H1 (cell line): ENCODE results near the gene SPI1. TPM values are rescaled to one million over a fixed set of nuclear protein-coding genes. Genes with fewer than 3 reads are reported as not detected.

Experiments used
- CTCF ChIA-PET: fragments of 300-600 bp; sonication (Branson Sonifier 250); formaldehyde crosslinking; loops from one replicate; lab custom pipeline; 2021; ENCODE audit not compliant: partially characterized antibody; lab: Charles Lee
- POLR2A ChIA-PET: fragments of 300-600 bp; sonication (Branson Sonifier 250); formaldehyde crosslinking; loops from one replicate; lab custom pipeline; 2021; ENCODE audit warnings: inconsistent platforms; ENCODE audit not compliant: partially characterized antibody; lab: Charles Lee
- DNase-seq, 2 experiments: peaks; one replicate each; pipeline versions ENCODE4 v3.0.0 to v3.0.0-alpha.2; 2010 to 2022; ENCODE audit warnings: low spot score in 2 of 2, low read depth in 1 of 2, mixed read lengths in 1 of 2
- FAIRE-seq: peaks from 2 replicates; lab custom pipeline; 2011; peaks lifted over from hg19 to GRCh38; lab: Jason Lieb, UNC
- H2AFZ ChIP-seq: 2 replicates; pipeline ENCODE4 v1.8.1; 2012; ENCODE audit warnings: low read length, inconsistent platforms
- H2AK5ac ChIP-seq: 2 replicates; pipeline ENCODE4 v1.6.1; 2013; ENCODE audit warnings: low read depth, low read length
- H2BK120ac ChIP-seq: replicated peaks from 2 replicates; pipeline ENCODE3; 2013; ENCODE audit warnings: low read depth, low read length, inconsistent platforms
- H2BK12ac ChIP-seq: 2 replicates; pipeline ENCODE4 v1.6.1; 2013; ENCODE audit warnings: low read depth, low read length
- H2BK15ac ChIP-seq: 2 replicates; pipeline ENCODE4 v1.6.1; 2013; ENCODE audit warnings: low read length
- H2BK20ac ChIP-seq: 2 replicates; pipeline ENCODE4 v1.6.1; 2013; ENCODE audit warnings: low read length
- H2BK5ac ChIP-seq: 2 replicates; pipeline ENCODE4 v1.6.1; 2013; ENCODE audit warnings: low read depth, low read length
- H3K14ac ChIP-seq: 2 replicates; pipeline ENCODE4 v1.6.1; 2013; ENCODE audit warnings: inconsistent platforms; ENCODE audit not compliant: insufficient read length
- H3K18ac ChIP-seq: 2 replicates; pipeline ENCODE4 v1.6.1; 2013; ENCODE audit warnings: low read length; ENCODE audit errors: extremely low read depth
- H3K23ac ChIP-seq: 2 replicates; pipeline ENCODE4 v1.6.1; 2013; ENCODE audit warnings: inconsistent platforms; ENCODE audit not compliant: insufficient read length
- H3K23me2 ChIP-seq: 2 replicates; pipeline ENCODE4 v1.6.1; 2013; ENCODE audit warnings: low read depth, low read length
- H3K27ac ChIP-seq: 2 replicates; pipeline ENCODE4 v1.6.1; 2011; ENCODE audit warnings: low read depth, low read length, inconsistent platforms
- H3K27me3 ChIP-seq, 4 experiments: replicated peaks in 1 of 4; 1 replicate in 1 of 4; 2 replicates in 3 of 4; pipeline versions ENCODE4 v1.6.1 to v1.8.1; 2011 to 2013; ENCODE audit warnings: low read length in 3 of 4, mild to moderate bottlenecking in 3 of 4, inconsistent platforms in 2 of 4, mixed read lengths in 2 of 4, moderate library complexity in 1 of 4; ENCODE audit not compliant: control insufficient read depth in 3 of 4, insufficient read depth in 3 of 4; ENCODE audit errors: extremely low read depth in 1 of 4
- H3K36me3 ChIP-seq, 4 experiments: 2 replicates each; pipeline versions ENCODE4 v1.6.1 to v1.8.1; 2011 to 2013; ENCODE audit warnings: mild to moderate bottlenecking in 4 of 4, low read length in 3 of 4, moderate library complexity in 2 of 4, control low read depth in 1 of 4, inconsistent platforms in 1 of 4; ENCODE audit not compliant: insufficient read depth in 4 of 4, control insufficient read depth in 2 of 4
- H3K4ac ChIP-seq: replicated peaks from 2 replicates; pipeline ENCODE3; 2013; ENCODE audit warnings: low read length, low read depth, mixed read lengths, inconsistent platforms; ENCODE audit not compliant: insufficient read length
- H3K4me1 ChIP-seq, 4 experiments: replicated peaks in 1 of 4; 1 replicate in 1 of 4; 2 replicates in 3 of 4; pipeline versions ENCODE4 v1.6.1 to v1.8.1; 2011 to 2013; ENCODE audit warnings: low read length in 3 of 4, inconsistent platforms in 2 of 4, mixed read lengths in 1 of 4; ENCODE audit not compliant: insufficient read depth in 4 of 4, control insufficient read depth in 3 of 4
- H3K4me2 ChIP-seq, 2 experiments: 2 replicates each; pipeline versions ENCODE4 v1.6.1 to v1.8.1; 2011 to 2013; ENCODE audit warnings: low read depth in 2 of 2, low read length in 2 of 2, control low read depth in 1 of 2, inconsistent platforms in 1 of 2, mild to moderate bottlenecking in 1 of 2; ENCODE audit not compliant: insufficient read depth in 1 of 2
- H3K4me3 ChIP-seq, 4 experiments: fragments of 200-600, 300-600 bp in 1 of 4; sonication (generic), shearing (Covaris generic), sonication (Bioruptor Twin) in 1 of 4; 2 replicates each; pipeline versions ENCODE4 v1.5.1 to v1.8.1; 2011 to 2016; ENCODE audit warnings: low read length in 4 of 4, low read depth in 3 of 4, control low read depth in 2 of 4, inconsistent platforms in 2 of 4, mild to moderate bottlenecking in 2 of 4, mixed read lengths in 1 of 4, moderate library complexity in 1 of 4; ENCODE audit not compliant: insufficient read depth in 2 of 4; ENCODE audit errors: extremely low read depth in 1 of 4
- H3K56ac ChIP-seq: replicated peaks from 2 replicates; pipeline ENCODE3; 2013; ENCODE audit warnings: low read depth, mild to moderate bottlenecking, mixed read lengths, low read length, inconsistent platforms; ENCODE audit not compliant: insufficient read length
- H3K79me1 ChIP-seq: 2 replicates; pipeline ENCODE4 v1.6.1; 2013; ENCODE audit warnings: low read depth, low read length, control low read depth
- H3K79me2 ChIP-seq, 2 experiments: 2 replicates each; pipeline versions ENCODE4 v1.6.1 to v1.8.1; 2012 to 2013; ENCODE audit warnings: low read length in 2 of 2, mild to moderate bottlenecking in 2 of 2, inconsistent platforms in 1 of 2; ENCODE audit not compliant: insufficient read depth in 2 of 2, control insufficient read depth in 1 of 2
- H3K9ac ChIP-seq, 4 experiments: replicated peaks in 1 of 4; 1 replicate in 1 of 4; 2 replicates in 3 of 4; pipeline versions ENCODE4 v1.6.1 to v1.8.1; 2011 to 2013; ENCODE audit warnings: low read depth in 3 of 4, low read length in 3 of 4, control low read depth in 2 of 4, mild to moderate bottlenecking in 2 of 4, moderate library complexity in 2 of 4, inconsistent platforms in 1 of 4; ENCODE audit errors: extremely low read depth in 1 of 4
- H3K9me3 ChIP-seq, 2 experiments: 2 replicates each; pipeline versions ENCODE4 v1.6.1 to v1.8.1; 2012 to 2013; ENCODE audit warnings: mild to moderate bottlenecking in 2 of 2, moderate library complexity in 2 of 2, control low read depth in 1 of 2, inconsistent platforms in 1 of 2, low read depth in 1 of 2, low read length in 1 of 2, mixed read lengths in 1 of 2; ENCODE audit not compliant: insufficient read depth in 2 of 2
- H4K20me1 ChIP-seq, 2 experiments: replicated peaks in 1 of 2; 2 replicates each; pipeline versions ENCODE3 to v1.8.1; 2011 to 2013; ENCODE audit warnings: inconsistent platforms in 2 of 2, low read length in 2 of 2, mild to moderate bottlenecking in 1 of 2; ENCODE audit not compliant: insufficient read depth in 2 of 2, control insufficient read depth in 1 of 2
- H4K5ac ChIP-seq: 2 replicates; pipeline ENCODE4 v1.6.1; 2013; ENCODE audit warnings: low read length, low read depth, mixed read lengths, inconsistent platforms; ENCODE audit not compliant: insufficient read length
- H4K8ac ChIP-seq: 2 replicates; pipeline ENCODE4 v1.8.0; 2013; ENCODE audit warnings: mild to moderate bottlenecking, moderate library complexity, low read length, inconsistent platforms; ENCODE audit not compliant: insufficient read depth; ENCODE audit errors: extremely low read depth
- H4K91ac ChIP-seq: replicated peaks from 2 replicates; pipeline ENCODE3; 2013; ENCODE audit warnings: low read length, mixed read lengths, inconsistent platforms; ENCODE audit not compliant: insufficient read length
- WGBS, 2 experiments: shearing (Covaris generic) in 1 of 2; methylation state at CpG; one replicate each; pipeline versions ENCODE4 v1.1.6 to v1.1.7; 2013 to 2015; ENCODE audit warnings: low lambda C conversion rate in 2 of 2, mixed read lengths in 2 of 2, inconsistent platforms in 1 of 2, low coverage in 1 of 2, missing lambda C conversion rate in 1 of 2; ENCODE audit not compliant: insufficient replicate concordance in 2 of 2, insufficient coverage in 1 of 2, insufficient read length in 1 of 2; ENCODE audit errors: extremely low coverage in 1 of 2, missing lambda C conversion rate in 1 of 2; 5-methylcytosine and 5-hydroxymethylcytosine counted together
- polyA plus RNA-seq, 7 experiments: library from polyadenylated mRNA; depleted of rRNA in 3 of 7; stranded (reverse) in 5 of 7; unstranded in 2 of 7; fragments of >200 nt in 5 of 7; fragments of 200-250 nt in 2 of 7; gene quantifications; 1 replicate in 5 of 7; 2 replicates in 1 of 7; 4 replicates in 1 of 7; pipeline versions ENCODE4 v1.2.1 to v1.2.3, GENCODE V29; 2011 to 2013; ENCODE audit warnings: missing spikeins in 2 of 7, mixed read lengths in 2 of 7
- total RNA-seq: library from RNA; stranded (reverse); fragmentation: NEBNext Ultra II Directional; extraction: Animal tissue kit (Norgen Biotek cat#: 25700); gene quantifications from 2 replicates; pipeline ENCODE4 v1.2.1, GENCODE V29; 2021

Gene SPI1
- total and polyA plus RNA-seq, 2 of the 8 experiments (the other 6 are each of a cell fraction or from before 2014, with no cell fraction given), result 0.12 TPM; not detected in 1

- H4K8ac ChIP-seq, result peak overlapping the region; percentile 35; the same call in 1 of the 2 replicates
- no peaks in the 10 kb centered on the region for H3K27me3 ChIP-seq
- no peak overlapping the region for H3K14ac ChIP-seq
- CTCF ChIA-PET, result interaction anchor here (1.0 to 10.7 kb wide), 8 partner anchors 11 to 134 kb away, joined by 3 to 78 read pairs (median 4); partner anchors contain the start of genes SLC39A13 and SPI1
- no peak overlapping the region for H3K4me2 ChIP-seq
- WGBS, 2 experiments, result 91% methylated on average over 20 of the region's 20 CpGs; no CpG with 5 or more reads in 1 of the 2 experiments
- no peak overlapping the region; the same call in 1 of the 2 replicates for H3K27ac ChIP-seq
- H3K4me1 ChIP-seq, result peaks cover 0 to 7% (median 2%) of the 10 kb centered on the region in 4 experiments; a peak in 3 of 7 replicates
- POLR2A ChIA-PET, result interaction anchor here (0.7 to 1.6 kb wide), 3 partner anchors 11 to 20 kb away, joined by 3 to 5 read pairs (median 4); partner anchors contain the start of gene SLC39A13
- H2BK120ac ChIP-seq, result no peak overlapping the region
- H4K91ac ChIP-seq, result no peak overlapping the region
- no peaks in the 10 kb centered on the region for H4K20me1 ChIP-seq
- no peaks in the 10 kb centered on the region for H3K79me2 ChIP-seq
- H2BK20ac ChIP-seq, result no peak overlapping the region
- no peak overlapping the region; the same call in 1 of the 2 replicates for H3K18ac ChIP-seq
- no peak overlapping the region for H3K4me3 ChIP-seq
- peak overlapping the region; percentile 7; the same call in 1 of the 2 replicates for H2BK12ac ChIP-seq
- H2AK5ac ChIP-seq, result no peak overlapping the region
- no peak overlapping the region for H2AFZ ChIP-seq
- H3K9me3 ChIP-seq, result no peaks in the 10 kb centered on the region
- no peak overlapping the region for H3K23ac ChIP-seq
- no peak overlapping the region for H3K56ac ChIP-seq
- H2BK5ac ChIP-seq, result 0 out of 2 replicates have a peak overlapping the region, but pooled peaks have one; percentile 7
- H3K4ac ChIP-seq, result no peak overlapping the region
- no peak for DNase-seq
- H3K9ac ChIP-seq, result no peak overlapping the region
- no peak for FAIRE-seq
- no peaks in the 10 kb centered on the region for H3K23me2 ChIP-seq
- no peaks in the 10 kb centered on the region for H3K79me1 ChIP-seq
- no peak overlapping the region for H2BK15ac ChIP-seq
- no peaks in the 10 kb centered on the region for H3K36me3 ChIP-seq
- no peak overlapping the region for H4K5ac ChIP-seq
Observed at GRCh38 chr11:47393163-47394049, 15.1 kb upstream of the SPI1 start.
